OCI-LY3 (cell line): ENCODE data around the gene LRP1-AS.
"Not testable (repeated sequence)": the region's sequence is repeated elsewhere in the genome, so short reads cannot be mapped to it uniquely, and the experiment has no call there.

ENCODE experiments used
- H2AFZ ChIP-seq: fragments of 200-600, 300-600 bp; shearing (Covaris generic); 2 replicates; pipeline ENCODE4 v1.6.0; 2014; ENCODE audit warnings: antibody characterized with exemption, low read depth, low read length
- H3K27ac ChIP-seq: fragments of 200-600, 300-600 bp; sonication (generic); 2 replicates; pipeline ENCODE4 v1.5.1; 2014; ENCODE audit warnings: mild to moderate bottlenecking, low read length, moderate library complexity, mixed read lengths
- H3K27me3 ChIP-seq: fragments of 200-600, 300-600 bp; sonication (generic); 2 replicates; pipeline ENCODE4 v1.6.1; 2014; ENCODE audit warnings: low read depth, low read length, mixed read lengths
- H3K36me3 ChIP-seq: fragments of 200-600, 300-600 bp; sonication (generic); replicated peaks from 2 replicates; pipeline ENCODE3; 2014; ENCODE audit warnings: low read depth, low read length, mixed read lengths
- H3K4me1 ChIP-seq: fragments of 300-600, 200-600 bp; sonication (generic); 2 replicates; pipeline ENCODE4 v1.6.1; 2014; ENCODE audit warnings: low read length, mixed read lengths
- H3K4me2 ChIP-seq: fragments of 200-600, 300-600 bp; sonication (generic); 2 replicates; pipeline ENCODE4 v1.6.1; 2014; ENCODE audit warnings: low read length, mixed read lengths
- H3K4me3 ChIP-seq: fragments of 300-600, 200-600 bp; sonication (generic); 2 replicates; pipeline ENCODE4 v1.5.1; 2014; ENCODE audit warnings: antibody characterized with exemption, mild to moderate bottlenecking, low read length, moderate library complexity
- H3K79me2 ChIP-seq: fragments of 300-600, 200-600 bp; shearing (Covaris generic); 2 replicates; pipeline ENCODE4 v1.6.1; 2014; ENCODE audit warnings: mild to moderate bottlenecking, low read length, mixed read lengths
- H3K9ac ChIP-seq: fragments of 300-600, 200-600 bp; shearing (Covaris generic); 2 replicates; pipeline ENCODE4 v1.6.0; 2014; ENCODE audit warnings: mild to moderate bottlenecking, low read length, moderate library complexity
- H3K9me3 ChIP-seq: fragments of 200-600, 300-600 bp; shearing (Covaris generic); 2 replicates; pipeline ENCODE4 v1.6.1; 2014; ENCODE audit warnings: low read length, mixed read lengths; ENCODE audit not compliant: insufficient read depth
- H4K20me1 ChIP-seq: fragments of 200-600, 300-600 bp; sonication (generic); 2 replicates; pipeline ENCODE4 v1.6.1; 2016; ENCODE audit warnings: low read length, mixed read lengths; ENCODE audit not compliant: insufficient read depth
- EZH2phosphoT487 ChIP-seq: fragments of 200-600 bp; shearing (Covaris generic); IDR thresholded peaks from 2 replicates; pipeline ENCODE4 v1.6.1; 2018; ENCODE audit warnings: antibody characterized with exemption, mixed run types, low read depth
- TF ChIP-seq, protein P1 (sequence below): fragments of 200-600, 300-600 bp; sonication (generic); IDR thresholded peaks from 2 replicates; pipeline ENCODE4 v1.5.1; 2014; ENCODE audit warnings: antibody characterized with exemption, low read length, low read depth

LRP1-AS gene

DNA sequence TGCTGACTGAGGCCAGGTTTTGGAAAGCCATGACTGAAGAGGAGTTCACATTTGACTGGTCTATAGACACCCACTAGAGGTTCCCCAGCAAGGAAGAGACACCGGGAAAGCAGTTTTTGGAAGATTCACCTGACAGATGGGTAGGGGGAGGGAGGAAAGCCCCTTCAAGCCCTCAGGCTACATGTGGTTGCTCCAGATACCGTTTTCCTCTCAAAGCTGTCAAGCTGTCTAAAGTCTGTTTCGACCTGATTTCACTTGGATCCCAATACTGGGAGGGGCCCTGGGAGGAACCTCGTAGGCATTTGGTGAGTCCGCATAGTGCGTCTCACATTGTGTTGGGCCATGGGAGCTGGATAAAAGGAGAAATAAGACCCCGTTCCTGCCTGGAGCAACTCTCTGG is 20.9 kb downstream of the LRP1-AS start:
- no peak overlapping the region for H3K4me3 ChIP-seq
- H3K27ac ChIP-seq: no peak overlapping the region
- peaks cover 32% of the 10 kb centered on the region for H3K4me1 ChIP-seq
- H3K9me3 ChIP-seq: peaks cover 7% of the 10 kb centered on the region; the same call in 1 of the 2 replicates
- peaks cover 37% of the 10 kb centered on the region for H3K27me3 ChIP-seq
- no peaks in the 10 kb centered on the region for H4K20me1 ChIP-seq
- peak overlapping the region; percentile 78; the same call in 1 of the 2 replicates for H3K4me2 ChIP-seq
- no peak overlapping the region for H2AFZ ChIP-seq
- H3K36me3 ChIP-seq: peaks cover 3% of the 10 kb centered on the region
- TF ChIP-seq EZH2phosphoT487: no peak
- TF ChIP-seq, protein P1, sequence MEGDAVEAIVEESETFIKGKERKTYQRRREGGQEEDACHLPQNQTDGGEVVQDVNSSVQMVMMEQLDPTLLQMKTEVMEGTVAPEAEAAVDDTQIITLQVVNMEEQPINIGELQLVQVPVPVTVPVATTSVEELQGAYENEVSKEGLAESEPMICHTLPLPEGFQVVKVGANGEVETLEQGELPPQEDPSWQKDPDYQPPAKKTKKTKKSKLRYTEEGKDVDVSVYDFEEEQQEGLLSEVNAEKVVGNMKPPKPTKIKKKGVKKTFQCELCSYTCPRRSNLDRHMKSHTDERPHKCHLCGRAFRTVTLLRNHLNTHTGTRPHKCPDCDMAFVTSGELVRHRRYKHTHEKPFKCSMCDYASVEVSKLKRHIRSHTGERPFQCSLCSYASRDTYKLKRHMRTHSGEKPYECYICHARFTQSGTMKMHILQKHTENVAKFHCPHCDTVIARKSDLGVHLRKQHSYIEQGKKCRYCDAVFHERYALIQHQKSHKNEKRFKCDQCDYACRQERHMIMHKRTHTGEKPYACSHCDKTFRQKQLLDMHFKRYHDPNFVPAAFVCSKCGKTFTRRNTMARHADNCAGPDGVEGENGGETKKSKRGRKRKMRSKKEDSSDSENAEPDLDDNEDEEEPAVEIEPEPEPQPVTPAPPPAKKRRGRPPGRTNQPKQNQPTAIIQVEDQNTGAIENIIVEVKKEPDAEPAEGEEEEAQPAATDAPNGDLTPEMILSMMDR: no peak
- no peaks in the 10 kb centered on the region for H3K79me2 ChIP-seq
- no peak overlapping the region for H3K9ac ChIP-seq

DNA sequence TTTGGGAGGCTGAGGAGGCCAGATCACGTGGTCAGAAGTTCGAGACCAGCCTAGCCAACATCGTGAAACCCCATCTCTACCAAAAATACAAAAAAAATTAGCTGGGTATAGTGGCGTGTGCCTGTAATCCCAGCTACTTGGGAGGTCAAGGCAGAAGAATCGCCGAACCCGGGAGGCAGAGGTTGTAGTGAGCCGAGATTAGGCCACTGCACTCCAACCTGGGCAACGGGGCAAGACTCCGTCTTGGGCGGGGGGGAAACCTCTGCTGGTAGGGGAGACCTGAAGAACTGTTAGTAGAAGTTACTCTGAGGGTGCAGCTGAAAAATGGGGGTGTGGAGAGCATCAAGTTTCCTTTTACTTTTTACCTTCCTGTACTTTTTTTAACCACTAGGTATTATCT is 21.4 kb downstream of the LRP1-AS start:
- no peak overlapping the region for H3K4me3 ChIP-seq
- peaks cover 34% of the 10 kb centered on the region for H3K27me3 ChIP-seq
- TF ChIP-seq EZH2phosphoT487: no peak
- TF ChIP-seq, protein P1: no peak
- peaks cover 7% of the 10 kb centered on the region; the same call in 1 of the 2 replicates for H3K9me3 ChIP-seq
- no peak overlapping the region for H2AFZ ChIP-seq
- no peak overlapping the region for H3K9ac ChIP-seq
- H3K79me2 ChIP-seq: no peaks in the 10 kb centered on the region
- H3K27ac ChIP-seq: no peak overlapping the region
- no peaks in the 10 kb centered on the region for H4K20me1 ChIP-seq
- H3K4me1 ChIP-seq: peaks cover 29% of the 10 kb centered on the region
- H3K4me2 ChIP-seq: no peak overlapping the region
- peaks cover 3% of the 10 kb centered on the region for H3K36me3 ChIP-seq

DNA sequence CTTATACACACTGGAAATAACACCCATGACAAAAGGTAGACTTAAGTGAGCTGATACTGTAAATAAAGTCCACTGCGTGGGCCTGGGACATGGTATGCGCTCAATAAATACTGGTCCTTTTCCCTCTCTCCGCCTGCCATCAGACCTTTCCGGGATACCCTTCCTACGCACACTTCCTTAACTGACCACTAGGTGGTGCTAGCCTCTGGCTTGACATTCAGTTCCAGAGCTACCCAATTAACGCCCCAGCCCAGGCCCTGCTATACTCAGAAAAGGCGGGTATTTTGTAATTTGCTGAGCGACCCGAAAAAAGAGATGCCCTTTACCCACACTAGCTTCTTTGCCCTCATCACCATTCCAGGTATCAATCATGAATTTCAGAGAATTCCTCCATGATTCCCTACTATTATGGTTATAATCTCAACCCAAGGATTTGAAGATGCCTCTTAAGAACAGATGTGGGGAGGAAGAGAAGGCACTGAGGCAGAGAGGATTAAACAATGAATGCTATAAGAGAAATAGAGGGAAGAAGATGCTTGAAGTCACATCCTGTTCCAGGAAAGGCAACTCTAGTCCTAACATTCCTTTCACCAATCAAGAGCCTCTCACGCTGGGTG is 23.1 kb downstream of the LRP1-AS start:
- TF ChIP-seq, protein P1: peak; percentile 81
- no peak for TF ChIP-seq EZH2phosphoT487

DNA sequence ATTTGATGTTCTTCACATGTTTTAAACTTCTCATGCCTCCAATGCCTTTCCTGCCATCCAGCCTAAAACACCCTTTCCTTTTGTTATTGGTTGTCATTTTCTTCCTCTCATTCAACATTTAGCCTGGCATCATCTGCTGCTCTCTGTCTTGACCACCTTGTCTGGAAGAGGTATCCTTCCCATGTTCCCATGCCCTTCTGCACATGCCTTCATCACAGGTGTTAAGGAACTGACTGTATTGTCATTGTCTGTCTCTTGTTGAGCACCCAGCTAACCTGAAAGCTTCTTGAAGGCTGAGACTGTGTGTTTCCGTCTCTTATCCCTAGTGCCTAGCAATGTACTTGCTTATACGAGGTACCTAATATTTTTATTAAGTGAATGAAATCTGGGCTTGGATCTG is 23.6 kb downstream of the LRP1-AS start:
- TF ChIP-seq EZH2phosphoT487: no peak
- TF ChIP-seq, protein P1: no peak
- Histone ChIP-seq H3K4me3 (no peak overlapping the region), H3K9me3 (peaks cover 7% of the 10 kb centered on the region; the same call in 1 of the 2 replicates), H3K4me1 (peaks cover 19% of the 10 kb centered on the region), H3K9ac (no peak overlapping the region), H3K79me2 (no peaks in the 10 kb centered on the region), H3K4me2 (no peak overlapping the region), H3K27ac (no peak overlapping the region), H3K27me3 (peaks cover 15% of the 10 kb centered on the region), H3K36me3 (peaks cover 3% of the 10 kb centered on the region), H2AFZ (no peak overlapping the region; the same call in 1 of the 2 replicates), H4K20me1 (no peaks in the 10 kb centered on the region)

More for the DNA sequence above, 23.1 kb downstream of the LRP1-AS start:
- peaks cover 7% of the 10 kb centered on the region; the same call in 1 of the 2 replicates for H3K9me3 ChIP-seq
- no peak overlapping the region for H3K4me3 ChIP-seq
- H4K20me1 ChIP-seq: no peaks in the 10 kb centered on the region
- no peaks in the 10 kb centered on the region for H3K79me2 ChIP-seq
- H3K27ac ChIP-seq: no peak overlapping the region
- peaks cover 19% of the 10 kb centered on the region for H3K27me3 ChIP-seq
- H3K4me2 ChIP-seq: no peak overlapping the region
- peaks cover 17% of the 10 kb centered on the region for H3K4me1 ChIP-seq
- peaks cover 3% of the 10 kb centered on the region for H3K36me3 ChIP-seq
- H3K9ac ChIP-seq: no peak overlapping the region
- H2AFZ ChIP-seq: no peak overlapping the region; the same call in 1 of the 2 replicates

DNA sequence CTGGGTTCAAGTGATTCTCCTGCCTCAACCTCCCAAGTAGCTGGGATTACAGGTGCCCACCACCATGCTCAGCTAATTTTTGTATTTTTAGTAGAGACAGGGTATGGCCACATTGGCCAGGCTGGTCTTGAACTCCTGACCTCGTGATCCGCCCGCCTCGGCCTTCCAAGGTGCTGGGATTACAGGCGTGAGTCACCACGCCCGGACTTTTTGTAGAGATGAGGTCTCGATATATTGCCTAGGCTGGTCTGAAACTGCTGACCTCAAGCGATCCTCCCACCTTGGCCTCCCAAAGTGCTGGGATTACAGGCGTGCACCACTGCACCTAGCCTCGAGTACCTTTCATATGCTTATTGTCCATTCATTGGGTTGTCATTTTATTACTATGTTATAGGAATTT is 26.7 kb downstream of the LRP1-AS start:
- H3K36me3 ChIP-seq, H3K79me2 ChIP-seq: not testable (repeated sequence)

More for the DNA sequence above, 26.7 kb downstream of the LRP1-AS start:
- not testable (repeated sequence) for H3K9me3 ChIP-seq, H4K20me1 ChIP-seq, H3K27me3 ChIP-seq, H3K4me3 ChIP-seq, H2AFZ ChIP-seq, H3K27ac ChIP-seq, H3K9ac ChIP-seq, H3K4me2 ChIP-seq
- peaks cover 16% of the 10 kb centered on the region for H3K4me1 ChIP-seq
